BJ (cell line): Measurements from ENCODE around the gene FKBP10. TPM values are rescaled to one million over a fixed set of nuclear protein-coding genes. Genes with fewer than 3 reads are reported as not detected.

Experiments used
- CTCF ChIA-PET: fragments of 350-600 bp; formaldehyde crosslinking; extraction: SDS; loops from one replicate; lab custom pipeline; 2021; ENCODE audit warnings: antibody characterized with exemption, inconsistent platforms; lab: Yijun Ruan, JAX
- POLR2A ChIA-PET: fragments of 300-600 bp; sonication (Branson Sonifier 250); formaldehyde crosslinking; extraction: SDS; loops from one replicate; lab custom pipeline; 2021; ENCODE audit warnings: antibody characterized with exemption; lab: Charles Lee
- DNase-seq: peaks from one replicate; pipeline ENCODE4 v3.0.0-alpha.2; 2011; ENCODE audit warnings: low read depth
- H3K27me3 ChIP-seq: 2 replicates; pipeline ENCODE4 v1.6.0; 2011; ENCODE audit warnings: low read length; ENCODE audit not compliant: control insufficient read depth, insufficient read depth
- H3K36me3 ChIP-seq: 2 replicates; pipeline ENCODE4 v1.5.1; 2011; ENCODE audit warnings: low read length; ENCODE audit not compliant: control insufficient read depth, insufficient read depth
- H3K4me3 ChIP-seq: 2 replicates; pipeline ENCODE4 v1.5.1; 2011; ENCODE audit warnings: low read depth, mild to moderate bottlenecking, control low read depth, low read length
- polyA plus RNA-seq: library from polyadenylated mRNA; depleted of rRNA; stranded (reverse); fragments of >200 nt; gene quantifications from 2 replicates; pipeline ENCODE4 v1.2.3, GENCODE V29; 2011
- TF ChIP-seq, protein P1 (sequence below): IDR thresholded peaks from 2 replicates; pipeline ENCODE4 v1.5.1; 2011; ENCODE audit warnings: low read depth, mild to moderate bottlenecking, control low read depth, inconsistent platforms, low read length, moderate library complexity; ENCODE audit not compliant: insufficient read depth

FKBP10 gene
- polyA plus RNA-seq, 1 experiment, result 1,571 TPM

DNA sequence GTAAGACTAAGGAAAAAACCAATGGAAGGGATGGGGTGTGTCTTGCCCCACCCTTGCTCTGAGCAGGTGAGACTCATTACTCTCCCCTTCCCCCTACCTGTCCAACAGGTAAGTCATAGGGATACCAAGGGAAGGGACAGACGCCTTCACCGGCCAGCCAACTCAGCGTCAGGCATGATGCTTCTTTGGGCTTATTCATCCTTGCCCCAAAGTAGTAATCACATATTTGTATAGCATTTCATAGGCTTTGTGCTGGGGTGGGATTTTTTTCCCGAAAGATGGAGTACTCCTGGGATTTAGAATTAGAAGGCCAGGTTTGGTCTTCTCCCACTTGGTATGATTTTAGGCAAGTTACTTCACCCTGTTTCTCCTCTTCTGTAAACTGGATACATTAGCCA lies 25.8 kb upstream of the FKBP10 start:
- ChIA-PET POLR2A (interaction anchor here (0.7 to 1.0 kb wide), 4 partner anchors 14 to 269 kb away, joined by 3 to 9 read pairs (median 4); partner anchors contain the start of gene ACLY), CTCF (interaction anchor here (0.6 to 6.6 kb wide), 15 partner anchors 10 to 279 kb away, joined by 3 to 67 read pairs (median 4); partner anchors contain the start of gene HAP1)
- no peaks in the 10 kb centered on the region; the same call in 1 of the 2 replicates for H3K27me3 ChIP-seq
- DNase-seq, result no peak
- no peaks in the 10 kb centered on the region for H3K36me3 ChIP-seq
- TF ChIP-seq, protein P1, sequence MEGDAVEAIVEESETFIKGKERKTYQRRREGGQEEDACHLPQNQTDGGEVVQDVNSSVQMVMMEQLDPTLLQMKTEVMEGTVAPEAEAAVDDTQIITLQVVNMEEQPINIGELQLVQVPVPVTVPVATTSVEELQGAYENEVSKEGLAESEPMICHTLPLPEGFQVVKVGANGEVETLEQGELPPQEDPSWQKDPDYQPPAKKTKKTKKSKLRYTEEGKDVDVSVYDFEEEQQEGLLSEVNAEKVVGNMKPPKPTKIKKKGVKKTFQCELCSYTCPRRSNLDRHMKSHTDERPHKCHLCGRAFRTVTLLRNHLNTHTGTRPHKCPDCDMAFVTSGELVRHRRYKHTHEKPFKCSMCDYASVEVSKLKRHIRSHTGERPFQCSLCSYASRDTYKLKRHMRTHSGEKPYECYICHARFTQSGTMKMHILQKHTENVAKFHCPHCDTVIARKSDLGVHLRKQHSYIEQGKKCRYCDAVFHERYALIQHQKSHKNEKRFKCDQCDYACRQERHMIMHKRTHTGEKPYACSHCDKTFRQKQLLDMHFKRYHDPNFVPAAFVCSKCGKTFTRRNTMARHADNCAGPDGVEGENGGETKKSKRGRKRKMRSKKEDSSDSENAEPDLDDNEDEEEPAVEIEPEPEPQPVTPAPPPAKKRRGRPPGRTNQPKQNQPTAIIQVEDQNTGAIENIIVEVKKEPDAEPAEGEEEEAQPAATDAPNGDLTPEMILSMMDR, result no peak
- no peak overlapping the region for H3K4me3 ChIP-seq

DNA sequence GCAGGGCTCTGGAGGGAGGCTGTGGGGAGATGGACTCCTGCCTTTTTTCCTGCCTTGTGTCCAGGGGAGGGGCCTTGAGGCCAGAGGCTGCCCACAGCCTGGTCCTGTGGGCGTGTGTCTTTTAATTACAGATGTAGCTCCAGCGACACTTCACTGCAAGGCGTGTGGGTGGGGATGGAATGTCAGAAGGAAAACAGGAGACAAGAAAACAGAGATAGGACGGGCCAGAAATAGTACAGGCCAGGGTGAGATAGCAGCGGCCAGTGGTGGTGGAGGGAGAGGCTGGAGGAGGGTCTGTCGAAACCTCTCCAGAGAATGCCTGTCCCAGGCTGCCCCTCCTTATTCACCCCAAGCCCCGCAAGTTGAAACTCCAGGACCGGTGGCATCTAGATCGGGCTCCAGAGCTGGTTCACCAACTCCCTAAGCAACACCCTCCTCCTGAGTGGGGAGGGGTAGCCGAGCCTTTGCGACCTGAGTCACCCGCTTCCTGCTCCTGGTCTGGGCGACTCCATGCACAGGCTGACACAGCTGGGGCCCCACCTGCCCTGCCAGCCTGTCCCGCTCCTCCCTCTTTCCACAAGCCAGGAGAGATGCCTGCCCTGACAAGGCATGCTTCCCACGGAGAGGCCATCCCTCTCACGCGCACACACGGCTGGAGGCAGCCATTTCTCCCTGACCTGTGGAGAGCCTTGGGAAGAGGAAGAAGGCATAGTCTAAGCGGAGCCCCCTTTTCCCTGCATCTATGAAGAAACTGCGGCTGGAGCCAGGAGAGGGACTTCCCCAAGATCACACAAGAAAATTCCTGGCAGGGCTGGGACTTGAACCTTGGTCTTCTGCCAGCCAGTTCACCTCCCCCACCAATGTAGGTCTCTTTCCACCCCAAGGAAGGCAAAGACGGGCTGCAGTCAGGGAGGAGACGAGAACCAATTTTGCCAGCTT lies 19.7 kb upstream of the FKBP10 start:
- CTCF ChIA-PET, result interaction anchor here (0.6 to 1.8 kb wide), 4 partner anchors 9 to 170 kb away, joined by 3 to 8 read pairs (median 4); no protein-coding TSS in a partner anchor
- POLR2A ChIA-PET, result interaction anchor here (0.6 to 0.9 kb wide), 2 partner anchors 16 to 105 kb away, joined by 3 to 4 read pairs; no protein-coding TSS in a partner anchor
- H3K36me3 ChIP-seq, result no peaks in the 10 kb centered on the region
- H3K27me3 ChIP-seq, result no peaks in the 10 kb centered on the region; the same call in 1 of the 2 replicates
- H3K4me3 ChIP-seq, result no peak overlapping the region
- TF ChIP-seq, protein P1, result no peak
- DNase-seq, result no peak

DNA sequence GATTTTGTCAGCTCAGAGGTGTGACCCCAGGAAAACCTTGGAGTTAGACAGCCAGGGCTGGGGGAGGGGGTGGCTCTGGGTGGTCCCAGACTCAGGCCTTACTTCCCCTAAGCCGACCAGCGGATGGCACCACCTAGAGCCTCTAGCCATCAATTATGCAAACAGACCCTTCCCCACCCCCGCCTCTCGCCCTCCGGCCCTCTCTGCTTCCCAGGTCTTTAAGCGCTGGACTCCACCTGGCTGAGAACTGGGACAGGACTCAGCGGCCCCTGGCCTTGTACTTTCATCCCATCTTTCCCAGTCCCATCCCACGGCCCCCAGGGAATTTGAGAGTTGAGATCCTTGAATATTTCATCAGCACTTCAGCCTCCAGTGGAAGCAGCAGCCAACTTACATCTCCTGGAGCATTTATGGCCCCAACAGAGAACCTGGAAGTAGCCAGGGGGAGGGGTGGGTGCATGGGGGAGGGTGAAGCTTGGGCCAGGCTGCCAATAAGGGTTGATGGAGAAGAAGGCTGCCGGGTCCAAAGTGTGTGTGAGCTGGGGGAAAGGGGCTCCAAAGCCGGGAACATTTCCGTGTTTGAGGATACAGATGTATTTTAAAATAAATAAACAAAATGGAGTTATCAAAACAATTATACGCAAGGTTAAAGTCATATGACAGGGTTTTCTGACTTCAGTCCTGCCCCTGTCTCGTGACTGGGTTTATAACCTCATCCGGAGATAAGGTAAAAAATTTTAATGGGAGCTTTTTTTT lies 18.8 kb upstream of the FKBP10 start:
- TF ChIP-seq, protein P1, result no peak
- Histone ChIP-seq H3K4me3 (no peak overlapping the region), H3K27me3 (no peaks in the 10 kb centered on the region; the same call in 1 of the 2 replicates), H3K36me3 (no peaks in the 10 kb centered on the region)
- POLR2A ChIA-PET, result no interaction called here
- CTCF ChIA-PET, result interaction anchor here (1.2 to 9.3 kb wide), 2 partner anchors 6 to 56 kb away, joined by 6 to 67 read pairs; partner anchors contain the start of gene JUP
- no peak for DNase-seq

DNA sequence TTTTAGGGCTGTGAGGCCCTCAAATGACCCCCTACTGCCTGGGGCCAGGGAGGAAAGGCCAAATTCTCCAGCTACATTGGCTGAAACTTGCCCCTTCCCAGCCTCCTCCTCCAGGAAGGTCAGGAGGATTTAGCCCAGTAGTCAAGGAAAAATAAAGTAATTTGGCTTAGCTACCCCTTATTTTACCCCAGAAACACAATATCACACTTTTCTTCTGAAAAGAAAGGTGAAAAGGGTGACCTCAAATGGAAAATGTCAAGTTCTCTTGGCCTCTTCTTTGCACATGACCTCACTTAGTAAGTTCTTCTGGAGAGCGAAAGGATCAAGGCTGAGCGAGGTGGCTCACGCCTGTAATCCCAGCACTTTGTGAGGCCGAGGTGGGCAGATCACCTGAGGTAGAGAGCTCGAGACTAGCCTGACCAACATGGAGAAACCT lies 18.2 kb upstream of the FKBP10 start:
- Histone ChIP-seq H3K27me3 (no peaks in the 10 kb centered on the region), H3K36me3 (no peaks in the 10 kb centered on the region), H3K4me3 (no peak overlapping the region)
- no peak for DNase-seq
- CTCF ChIA-PET, result interaction anchor here (1.2 to 9.3 kb wide), 2 partner anchors 6 to 57 kb away, joined by 6 to 67 read pairs; partner anchors contain the start of gene JUP
- TF ChIP-seq, protein P1, result no peak
- POLR2A ChIA-PET, result no interaction called here
